Liver (tissue), 9 donors: ENCODE results near the gene PIK3R5. TPM values are rescaled to one million over a fixed set of nuclear protein-coding genes. Genes with fewer than 3 reads are reported as not detected.

ENCODE experiments used
- DNase-seq: peaks from one replicate; pipeline ENCODE4 v3.0.0-alpha.2; 2017; ENCODE audit warnings: low spot score
- H3K27ac ChIP-seq, 2 donors: one replicate each; pipeline ENCODE4 v1.7.0; 2013; ENCODE audit warnings: inconsistent platforms in 2 of 2, low read length in 2 of 2, control low read depth in 1 of 2, low read depth in 1 of 2, mild to moderate bottlenecking in 1 of 2
- H3K27me3 ChIP-seq, 4 donors: one replicate each; pipeline versions ENCODE4 v1.6.1 to v1.7.0; 2013; ENCODE audit warnings: low read length in 3 of 4, inconsistent platforms in 1 of 4, mild to moderate bottlenecking in 1 of 4, moderate library complexity in 1 of 4; ENCODE audit not compliant: control insufficient read depth in 4 of 4, insufficient read depth in 4 of 4
- H3K36me3 ChIP-seq, 4 donors: one replicate each; pipeline versions ENCODE4 v1.6.1 to v1.7.0; 2013; ENCODE audit warnings: low read length in 3 of 4, mild to moderate bottlenecking in 3 of 4, low read depth in 1 of 4, moderate library complexity in 1 of 4; ENCODE audit not compliant: control insufficient read depth in 4 of 4, insufficient read depth in 3 of 4
- H3K4me1 ChIP-seq, 4 donors: one replicate each; pipeline versions ENCODE4 v1.6.1 to v1.7.0; 2013; ENCODE audit warnings: low read length in 3 of 4, mild to moderate bottlenecking in 3 of 4, moderate library complexity in 1 of 4; ENCODE audit not compliant: control insufficient read depth in 4 of 4, insufficient read depth in 4 of 4
- H3K4me3 ChIP-seq, 3 donors: one replicate each; pipeline versions ENCODE4 v1.6.1 to v1.7.0; 2013; ENCODE audit warnings: low read length in 3 of 3, control low read depth in 1 of 3, low read depth in 1 of 3, mild to moderate bottlenecking in 1 of 3
- H3K9ac ChIP-seq, 2 donors: one replicate each; pipeline ENCODE4 v1.7.0; 2013; ENCODE audit warnings: low read length in 2 of 2, mild to moderate bottlenecking in 2 of 2, moderate library complexity in 2 of 2, control low read depth in 1 of 2, low read depth in 1 of 2
- H3K9me3 ChIP-seq, 4 donors: one replicate each; pipeline versions ENCODE4 v1.6.1 to v1.7.0; 2013; ENCODE audit warnings: low read length in 3 of 4; ENCODE audit not compliant: control insufficient read depth in 4 of 4
- ATF3 ChIP-seq: IDR thresholded peaks from 2 replicates; pipeline ENCODE4 v1.6.1; 2016; ENCODE audit warnings: antibody characterized with exemption
- EGR1 ChIP-seq, 2 donors: IDR thresholded peaks; 2 replicates each; pipeline ENCODE4 v1.6.1; 2016 to 2018; ENCODE audit warnings: antibody characterized with exemption in 2 of 2, low read depth in 2 of 2
- FOXA1 ChIP-seq: IDR thresholded peaks from 2 replicates; pipeline ENCODE4 v1.6.1; 2016; ENCODE audit warnings: antibody characterized with exemption
- FOXA2 ChIP-seq: IDR thresholded peaks from 2 replicates; pipeline ENCODE4 v1.6.1; 2016; ENCODE audit warnings: antibody characterized with exemption
- GABPA ChIP-seq, 2 donors: IDR thresholded peaks in 1 of 2; conservative IDR thresholded peaks in 1 of 2; 2 replicates each; pipeline ENCODE4 v1.6.1; 2016; ENCODE audit warnings: antibody characterized with exemption in 2 of 2, mild to moderate bottlenecking in 1 of 2, moderate library complexity in 1 of 2
- HNF4A ChIP-seq, 2 donors: conservative IDR thresholded peaks; 2 replicates each; pipeline ENCODE4 v1.6.1; 2016; ENCODE audit warnings: antibody characterized with exemption in 2 of 2, mild to moderate bottlenecking in 2 of 2
- HNF4G ChIP-seq: IDR thresholded peaks from 2 replicates; pipeline ENCODE4 v1.6.1; 2016; ENCODE audit warnings: antibody characterized with exemption
- JUND ChIP-seq, 2 donors: IDR thresholded peaks; 2 replicates each; pipeline ENCODE4 v1.6.1; 2016; ENCODE audit warnings: antibody characterized with exemption in 2 of 2
- NR2F2 ChIP-seq: IDR thresholded peaks from 2 replicates; pipeline ENCODE4 v1.6.1; 2016; ENCODE audit warnings: antibody characterized with exemption
- RAD21 ChIP-seq, 2 donors: IDR thresholded peaks; 2 replicates each; pipeline ENCODE4 v1.6.1; 2016; ENCODE audit warnings: antibody characterized with exemption in 2 of 2, mild to moderate bottlenecking in 2 of 2
- REST ChIP-seq: IDR thresholded peaks from 2 replicates; pipeline ENCODE4 v1.6.1; 2016; ENCODE audit warnings: antibody characterized with exemption, mild to moderate bottlenecking
- RXRA ChIP-seq, 2 donors: IDR thresholded peaks; 2 replicates each; pipeline ENCODE4 v1.6.1; 2017 to 2018; ENCODE audit warnings: antibody characterized with exemption in 2 of 2, mild to moderate bottlenecking in 1 of 2
- SP1 ChIP-seq: IDR thresholded peaks from 2 replicates; pipeline ENCODE4 v1.6.1; 2018; ENCODE audit warnings: antibody characterized with exemption, mild to moderate bottlenecking
- TAF1 ChIP-seq: conservative IDR thresholded peaks from 2 replicates; pipeline ENCODE4 v1.6.1; 2016; ENCODE audit warnings: antibody characterized with exemption, mild to moderate bottlenecking
- YY1 ChIP-seq: IDR thresholded peaks from 2 replicates; pipeline ENCODE4 v1.6.1; 2016; ENCODE audit warnings: antibody characterized with exemption, mild to moderate bottlenecking
- WGBS: extraction: QIAGEN DNeasy Blood & Tissue Kit; methylation state at CpG from one replicate; pipeline ENCODE4 v1.1.7; 2013; 5-methylcytosine and 5-hydroxymethylcytosine counted together
- polyA plus RNA-seq, 2 donors: library from polyadenylated mRNA; stranded (reverse) in 1 of 2; unstranded in 1 of 2; fragments of 200-250 nt in 1 of 2; fragments of >200 nt in 1 of 2; fragmentation: Nextera tagmentation in 1 of 2; extraction: Ambion mirVana in 1 of 2; gene quantifications; one replicate each; pipeline versions ENCODE4 v1.2.1 to v1.2.3, GENCODE V29; 2013 to 2015
- total RNA-seq, 2 donors: library from RNA; depleted of rRNA; stranded (reverse); fragments of >200 nt; gene quantifications; one replicate each; pipeline ENCODE4 v1.2.3, GENCODE V29; 2014
- TF ChIP-seq, protein P1 (sequence below): IDR thresholded peaks from 2 replicates; pipeline ENCODE4 v1.6.1; 2016; ENCODE audit warnings: antibody characterized with exemption
- TF ChIP-seq, protein P2 (sequence below): IDR thresholded peaks from 2 replicates; pipeline ENCODE4 v1.6.1; 2016; ENCODE audit warnings: antibody characterized with exemption
- TF ChIP-seq, protein P3 (sequence below): fragments of 150-350 bp; IDR thresholded peaks from 2 replicates; pipeline ENCODE4 v1.5.1; 2017; ENCODE audit warnings: improper control_type of control experiment, low read depth, low read length; ENCODE audit not compliant: missing input control
- donor health status: healthy.
- donor health status: healthy.
- donor health status: healthy.
- donor health status: healthy.
- donor health status: healthy.

The PIK3R5 gene
- total and polyA plus RNA-seq, 4 donors = 0.93 to 7.8 (median 2.6) TPM

GRCh38 chr17:9007052-9007714 lies 41.7 kb upstream of the PIK3R5 start:
- H3K27me3 ChIP-seq = peaks cover 0 to 13% (median 1%) of the 10 kb centered on the region in 4 donors
- WGBS = 95% methylated on average over 2 of the region's 2 CpGs
- no peak overlapping the region for H3K4me3 ChIP-seq
- H3K9me3 ChIP-seq = no peaks in the 10 kb centered on the region
- peaks cover 12 to 26% (median 19%) of the 10 kb centered on the region in 4 donors for H3K4me1 ChIP-seq
- no peak overlapping the region for H3K27ac ChIP-seq
- no peaks in the 10 kb centered on the region for H3K36me3 ChIP-seq
- H3K9ac ChIP-seq = no peak overlapping the region
- DNase-seq = no peak
- TF ChIP-seq, protein P1, sequence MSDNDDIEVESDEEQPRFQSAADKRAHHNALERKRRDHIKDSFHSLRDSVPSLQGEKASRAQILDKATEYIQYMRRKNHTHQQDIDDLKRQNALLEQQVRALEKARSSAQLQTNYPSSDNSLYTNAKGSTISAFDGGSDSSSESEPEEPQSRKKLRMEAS = no peak
- TF ChIP-seq FOXA2 (no peak), HNF4A (conservative IDR thresholded peaks at IDR 0.05) (no peak), TAF1 (no peak), JUND (IDR thresholded peaks at IDR 0.05) (no peak), ATF3 (no peak), GABPA (IDR thresholded peaks at IDR 0.05 in 1 of 2, conservative IDR thresholded peaks at IDR 0.05 in 1 of 2) (no peak), FOXA1 (no peak), YY1 (no peak), SP1 (no peak), NR2F2 (no peak), RXRA (IDR thresholded peaks at IDR 0.05) (no peak), HNF4G (no peak), EGR1 (IDR thresholded peaks at IDR 0.05; ENCODE audit: low read depth in 2 of 2) (no peak), RAD21 (IDR thresholded peaks at IDR 0.05) (no peak), REST (no peak)
- TF ChIP-seq, protein P2, sequence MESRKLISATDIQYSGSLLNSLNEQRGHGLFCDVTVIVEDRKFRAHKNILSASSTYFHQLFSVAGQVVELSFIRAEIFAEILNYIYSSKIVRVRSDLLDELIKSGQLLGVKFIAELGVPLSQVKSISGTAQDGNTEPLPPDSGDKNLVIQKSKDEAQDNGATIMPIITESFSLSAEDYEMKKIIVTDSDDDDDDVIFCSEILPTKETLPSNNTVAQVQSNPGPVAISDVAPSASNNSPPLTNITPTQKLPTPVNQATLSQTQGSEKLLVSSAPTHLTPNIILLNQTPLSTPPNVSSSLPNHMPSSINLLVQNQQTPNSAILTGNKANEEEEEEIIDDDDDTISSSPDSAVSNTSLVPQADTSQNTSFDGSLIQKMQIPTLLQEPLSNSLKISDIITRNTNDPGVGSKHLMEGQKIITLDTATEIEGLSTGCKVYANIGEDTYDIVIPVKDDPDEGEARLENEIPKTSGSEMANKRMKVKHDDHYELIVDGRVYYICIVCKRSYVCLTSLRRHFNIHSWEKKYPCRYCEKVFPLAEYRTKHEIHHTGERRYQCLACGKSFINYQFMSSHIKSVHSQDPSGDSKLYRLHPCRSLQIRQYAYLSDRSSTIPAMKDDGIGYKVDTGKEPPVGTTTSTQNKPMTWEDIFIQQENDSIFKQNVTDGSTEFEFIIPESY = no peak
- TF ChIP-seq, protein P3, sequence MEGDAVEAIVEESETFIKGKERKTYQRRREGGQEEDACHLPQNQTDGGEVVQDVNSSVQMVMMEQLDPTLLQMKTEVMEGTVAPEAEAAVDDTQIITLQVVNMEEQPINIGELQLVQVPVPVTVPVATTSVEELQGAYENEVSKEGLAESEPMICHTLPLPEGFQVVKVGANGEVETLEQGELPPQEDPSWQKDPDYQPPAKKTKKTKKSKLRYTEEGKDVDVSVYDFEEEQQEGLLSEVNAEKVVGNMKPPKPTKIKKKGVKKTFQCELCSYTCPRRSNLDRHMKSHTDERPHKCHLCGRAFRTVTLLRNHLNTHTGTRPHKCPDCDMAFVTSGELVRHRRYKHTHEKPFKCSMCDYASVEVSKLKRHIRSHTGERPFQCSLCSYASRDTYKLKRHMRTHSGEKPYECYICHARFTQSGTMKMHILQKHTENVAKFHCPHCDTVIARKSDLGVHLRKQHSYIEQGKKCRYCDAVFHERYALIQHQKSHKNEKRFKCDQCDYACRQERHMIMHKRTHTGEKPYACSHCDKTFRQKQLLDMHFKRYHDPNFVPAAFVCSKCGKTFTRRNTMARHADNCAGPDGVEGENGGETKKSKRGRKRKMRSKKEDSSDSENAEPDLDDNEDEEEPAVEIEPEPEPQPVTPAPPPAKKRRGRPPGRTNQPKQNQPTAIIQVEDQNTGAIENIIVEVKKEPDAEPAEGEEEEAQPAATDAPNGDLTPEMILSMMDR = no peak
